HEK293 (cell line): ENCODE results near the gene PKNOX2.

Source experiments
- CTCF ChIA-PET: fragments of 350-600 bp; formaldehyde crosslinking; extraction: SDS; loops from one replicate; lab custom pipeline; 2021; ENCODE audit warnings: antibody characterized with exemption; lab: Yijun Ruan, JAX
- POLR2A ChIA-PET: fragments of 300-600 bp; formaldehyde crosslinking; extraction: SDS; loops from one replicate; lab custom pipeline; 2020; ENCODE audit warnings: antibody characterized with exemption, inconsistent platforms; lab: Yijun Ruan, JAX
- H3K27ac ChIP-seq: fragments of 200-500 bp; sonication (Bioruptor generic); 2 replicates; pipeline ENCODE4 v1.5.1; 2014; ENCODE audit warnings: low read depth, low read length, control low read depth, inconsistent platforms; ENCODE audit errors: extremely low read depth
- H3K36me3 ChIP-seq, 2 experiments: fragments of 200-500 bp in 1 of 2; sonication (Bioruptor generic) in 1 of 2; 1 replicate in 1 of 2; 2 replicates in 1 of 2; pipeline ENCODE4 v1.5.1; 2014 to 2017; ENCODE audit warnings: inconsistent platforms in 2 of 2, low read length in 2 of 2; ENCODE audit not compliant: control insufficient read depth in 2 of 2, insufficient read depth in 1 of 2
- H3K4me1 ChIP-seq: fragments of 200-500 bp; sonication (Bioruptor generic); 2 replicates; pipeline ENCODE4 v1.5.1; 2014; ENCODE audit warnings: mild to moderate bottlenecking, low read length, inconsistent platforms; ENCODE audit not compliant: control insufficient read depth, insufficient read depth
- H3K4me3 ChIP-seq: 2 replicates; pipeline ENCODE4 v1.5.1; 2011; ENCODE audit warnings: low read depth, mild to moderate bottlenecking, control low read depth, low read length, moderate library complexity
- H3K9me3 ChIP-seq: fragments of 200-500 bp; sonication (Bioruptor generic); 2 replicates; pipeline ENCODE4 v1.5.1; 2014; ENCODE audit warnings: low read depth, low read length, inconsistent platforms; ENCODE audit not compliant: control insufficient read depth, insufficient read depth
- GLIS1 ChIP-seq: fragments of 450-650 bp; formaldehyde crosslinking; IDR thresholded peaks from 2 replicates; pipeline ENCODE4 v1.5.1; 2016; ENCODE audit warnings: missing biosample characterization, missing genetic modification characterization
- PRDM4 ChIP-seq: fragments of 450-650 bp; formaldehyde crosslinking; IDR thresholded peaks from 2 replicates; pipeline ENCODE4 v1.5.1; 2017; ENCODE audit warnings: missing biosample characterization, missing genetic modification characterization
- PRDM6 ChIP-seq: fragments of 450-650 bp; formaldehyde crosslinking; IDR thresholded peaks from 2 replicates; pipeline ENCODE4 v1.5.1; 2017; ENCODE audit warnings: missing biosample characterization, missing genetic modification characterization
- REST ChIP-seq: fragments of 450-650 bp; formaldehyde crosslinking; IDR thresholded peaks from 2 replicates; pipeline ENCODE4 v1.5.1; 2016; ENCODE audit warnings: missing biosample characterization, missing genetic modification characterization
- SCRT2 ChIP-seq: fragments of 450-650 bp; formaldehyde crosslinking; IDR thresholded peaks from 2 replicates; pipeline ENCODE4 v1.5.1; 2016; ENCODE audit warnings: missing biosample characterization, missing genetic modification characterization
- ZNF202 ChIP-seq: fragments of 450-650 bp; formaldehyde crosslinking; IDR thresholded peaks from 2 replicates; pipeline ENCODE4 v1.5.1; 2016; ENCODE audit warnings: missing biosample characterization, missing genetic modification characterization, borderline replicate concordance
- ZNF292 ChIP-seq: fragments of 450-650 bp; formaldehyde crosslinking; IDR thresholded peaks from 2 replicates; pipeline ENCODE4 v1.5.1; 2016; ENCODE audit warnings: low read depth, missing biosample characterization, missing genetic modification characterization, borderline replicate concordance
- ZNF324 ChIP-seq: fragments of 450-650 bp; formaldehyde crosslinking; IDR thresholded peaks from 2 replicates; pipeline ENCODE4 v1.5.1; 2016; ENCODE audit warnings: missing biosample characterization, missing genetic modification characterization
- ZNF350 ChIP-seq: fragments of 450-650 bp; formaldehyde crosslinking; IDR thresholded peaks from 2 replicates; pipeline ENCODE4 v1.5.0; 2017; ENCODE audit warnings: missing biosample characterization, mild to moderate bottlenecking, missing genetic modification characterization
- ZNF548 ChIP-seq: fragments of 450-650 bp; formaldehyde crosslinking; IDR thresholded peaks from 2 replicates; pipeline ENCODE4 v1.5.1; 2016; ENCODE audit warnings: missing biosample characterization, missing genetic modification characterization
- ZNF580 ChIP-seq: fragments of 450-650 bp; formaldehyde crosslinking; IDR thresholded peaks from 2 replicates; pipeline ENCODE4 v1.5.1; 2016; ENCODE audit warnings: missing biosample characterization, missing genetic modification characterization
- ZNF624 ChIP-seq: fragments of 450-650 bp; formaldehyde crosslinking; IDR thresholded peaks from 2 replicates; pipeline ENCODE4 v1.5.1; 2017; ENCODE audit warnings: missing biosample characterization, missing genetic modification characterization
- ZSCAN4 ChIP-seq: fragments of 450-650 bp; formaldehyde crosslinking; IDR thresholded peaks from 2 replicates; pipeline ENCODE4 v1.5.1; 2017; ENCODE audit warnings: missing biosample characterization, missing genetic modification characterization

Gene PKNOX2

GRCh38 chr11:125371431-125371935, 206.9 kb downstream of the PKNOX2 start (continued):
- no peak for TF ChIP-seq PRDM4 (tag by site-specific recombination)
- no peak for TF ChIP-seq PRDM6 (tag by site-specific recombination)
- no peak for TF ChIP-seq SCRT2 (tag by site-specific recombination)
- TF ChIP-seq ZNF324 (tag by site-specific recombination), result no peak
- TF ChIP-seq, all 188 proteins: peak for 0

GRCh38 chr11:125372088-125372487, 207.5 kb downstream of the PKNOX2 start:
- Histone ChIP-seq H3K36me3 (peaks cover 0 to 4% of the 10 kb centered on the region in 2 experiments; a peak in 1 of 3 replicates), H3K27ac (no peak overlapping the region), H3K4me3 (no peak overlapping the region), H3K4me1 (no peaks in the 10 kb centered on the region), H3K9me3 (no peaks in the 10 kb centered on the region)
- POLR2A ChIA-PET, result no interaction called here
- CTCF ChIA-PET, result interaction anchor here (0.9 to 2.1 kb wide), 2 partner anchors 26 to 33 kb away, joined by 6 to 7 read pairs; no protein-coding TSS in a partner anchor
- no peak for TF ChIP-seq ZNF202

- ChIA-PET CTCF (interaction anchor here (0.8 to 2.1 kb wide), 3 partner anchors 9 to 32 kb away, joined by 3 to 6 read pairs (median 4); no protein-coding TSS in a partner anchor), POLR2A (no interaction called here)
- no peaks in the 10 kb centered on the region for H3K9me3 ChIP-seq
- no peaks in the 10 kb centered on the region for H3K4me1 ChIP-seq
- no peak overlapping the region for H3K27ac ChIP-seq
- TF ChIP-seq ZNF548 (tag by site-specific recombination) (no peak), ZNF580 (tag by site-specific recombination) (no peak), ZNF350 (tag by site-specific recombination) (no peak), REST (tag by site-specific recombination) (no peak), ZSCAN4 (no peak), ZNF292 (tag by site-specific recombination) (no peak), GLIS1 (tag by site-specific recombination) (no peak), ZNF624 (no peak)
- H3K36me3 ChIP-seq, result peaks cover 0 to 4% of the 10 kb centered on the region in 2 experiments; a peak in 1 of 3 replicates
- no peak overlapping the region for H3K4me3 ChIP-seq
Observed at GRCh38 chr11:125372911-125373310, 208.4 kb downstream of the PKNOX2 start.
